Testis (tissue), 3 donors: Measurements from ENCODE around the gene DDX49. TPM values are rescaled to one million over a fixed set of nuclear protein-coding genes. Genes with fewer than 3 reads are reported as not detected.
"Not testable (repeated sequence)": the region's sequence is repeated elsewhere in the genome, so short reads cannot be mapped to it uniquely, and the experiment has no call there.

Experiments
- DNase-seq: peaks from one replicate; pipeline ENCODE4 v3.0.0-alpha.2; 2019
- H3K27ac ChIP-seq, 2 donors: fragments of 200-600 bp; sonication (generic); one replicate each; pipeline ENCODE4 v1.5.1; 2019
- H3K27me3 ChIP-seq: fragments of 200-600 bp; sonication (generic); one replicate; pipeline ENCODE4 v1.5.1; 2019
- H3K36me3 ChIP-seq: fragments of 200-600 bp; sonication (generic); one replicate; pipeline ENCODE4 v1.5.1; 2017; ENCODE audit warnings: low read depth; ENCODE audit errors: missing control alignments
- H3K4me1 ChIP-seq: fragments of 200-600 bp; sonication (generic); one replicate; pipeline ENCODE4 v1.5.1; 2019
- H3K4me3 ChIP-seq, 2 donors: fragments of 200-600 bp; sonication (generic); one replicate each; pipeline ENCODE4 v1.5.1; 2017 to 2019
- H3K9me3 ChIP-seq: fragments of 200-600 bp; sonication (generic); one replicate; pipeline ENCODE4 v1.5.1; 2017
- CTCF ChIP-seq, 3 experiments: fragments of 450-650 bp in 2 of 3; fragments of 200-600 bp in 1 of 3; sonication (generic) in 1 of 3; IDR thresholded peaks; one replicate each; pipeline ENCODE4 v1.5.1; 2016 to 2019; ENCODE audit warnings: antibody characterized with exemption in 3 of 3, mild to moderate bottlenecking in 2 of 3, moderate library complexity in 1 of 3
- POLR2A ChIP-seq: fragments of 450-650 bp; IDR thresholded peaks from one replicate; pipeline ENCODE4 v1.6.1; 2017; ENCODE audit warnings: antibody characterized with exemption, mild to moderate bottlenecking, moderate library complexity
- WGBS, 2 donors: methylation state at CpG; one replicate each; pipeline ENCODE4 v1.1.5; 2018; 5-methylcytosine and 5-hydroxymethylcytosine counted together
- intact Hi-C: fragments of 100-400 bp; cut with DNase I; formaldehyde crosslinking; loops from one replicate; pipeline ENCODE4 v1.15.1; 2023; ENCODE audit warnings: low total_unique reads
- polyA plus RNA-seq: library from polyadenylated mRNA; stranded (reverse); fragments of 350-450 nt; fragmentation: Illumina TruSeq; extraction: RNeasy Lipid Tissue Mini Kit (QIAGEN cat#74804); gene quantifications from one replicate; pipeline ENCODE4 v1.2.3, GENCODE V29; 2014; ENCODE audit warnings: low read depth, low replicate concordance; ENCODE audit not compliant: insufficient read depth
- total RNA-seq, 2 donors: library from RNA; depleted of rRNA; stranded (reverse); fragments of >200 nt; gene quantifications; one replicate each; pipeline ENCODE4 v1.2.3, GENCODE V29; 2016

Gene DDX49
- total and polyA plus RNA-seq, 3 donors from 2014 or later: 65.6 to 95.6 (median 84.8) TPM

DNA sequence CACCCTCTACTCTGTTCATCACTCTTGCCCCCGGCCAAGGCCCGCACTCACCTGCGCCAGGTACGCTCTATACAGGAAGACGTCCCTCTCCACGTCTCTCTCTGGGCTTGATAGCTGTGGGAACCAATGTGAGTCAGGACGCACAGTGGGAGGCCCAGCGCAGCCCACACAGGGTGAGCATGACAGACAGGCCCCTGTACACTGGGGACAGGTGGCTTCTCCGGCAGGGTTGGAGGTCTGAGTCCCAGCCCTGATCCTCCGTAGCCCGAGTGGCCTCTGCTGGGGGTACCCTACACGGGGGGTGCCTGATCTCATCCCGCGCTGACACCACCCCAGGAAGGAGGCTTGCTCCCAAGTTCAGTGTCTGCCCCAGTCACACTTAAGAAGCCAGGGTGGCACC, 6.6 kb upstream of the DDX49 start:
- H3K27ac ChIP-seq: no peak overlapping the region
- H3K9me3 ChIP-seq: no peaks in the 10 kb centered on the region
- H3K4me1 ChIP-seq: peaks cover 14% of the 10 kb centered on the region
- TF ChIP-seq POLR2A (no peak), CTCF (IDR thresholded peaks at IDR 0.05) (no peak)
- no peaks in the 10 kb centered on the region for H3K36me3 ChIP-seq
- intact Hi-C loops: no loop called here
- no peaks in the 10 kb centered on the region for H3K27me3 ChIP-seq
- H3K4me3 ChIP-seq: no peak overlapping the region
- 90 to 92% methylated on average over 6 to 14 of the region's 14 CpGs for WGBS, 2 donors
- no peak for DNase-seq

DNA sequence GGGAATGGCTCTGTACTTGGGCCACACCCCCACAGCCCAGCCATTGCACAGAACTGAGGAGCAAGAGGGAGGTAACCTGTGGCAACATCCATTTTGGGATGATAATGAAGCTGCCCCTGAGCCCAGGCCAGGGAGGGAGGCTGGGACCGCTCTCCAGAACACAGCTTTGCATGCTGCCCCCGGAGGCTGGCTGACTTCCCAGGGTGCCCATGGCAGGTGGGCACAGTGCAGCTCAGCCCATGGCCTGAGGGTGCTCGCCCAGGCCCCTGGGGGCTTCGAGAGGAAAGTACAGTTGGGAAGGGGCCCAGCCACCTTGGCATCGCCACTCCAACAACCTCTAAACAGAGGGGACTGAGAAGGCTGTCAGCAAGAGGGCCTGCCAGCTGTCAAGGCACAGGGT, 6.0 kb upstream of the DDX49 start:
- intact Hi-C loops: no loop called here
- H3K27ac ChIP-seq: no peak overlapping the region
- TF ChIP-seq POLR2A (no peak), CTCF (IDR thresholded peaks at IDR 0.05) (no peak)
- peaks cover 17% of the 10 kb centered on the region for H3K4me1 ChIP-seq
- H3K27me3 ChIP-seq: no peaks in the 10 kb centered on the region
- no peaks in the 10 kb centered on the region for H3K9me3 ChIP-seq
- 61 to 80% methylated on average over 2 to 5 of the region's 5 CpGs for WGBS, 2 donors
- H3K36me3 ChIP-seq: no peaks in the 10 kb centered on the region
- no peak overlapping the region for H3K4me3 ChIP-seq
- no peak for DNase-seq

GRCh38 chr19:18915639-18916038, 3.9 kb upstream of the DDX49 start:
- H3K27ac ChIP-seq: peak overlapping the region in 1 of 2 donors; percentile 50
- intact Hi-C loops: no loop called here
- H3K4me1 ChIP-seq: peaks cover 20% of the 10 kb centered on the region
- TF ChIP-seq POLR2A (no peak), CTCF (IDR thresholded peaks at IDR 0.05) (peak; percentile 33 to 40 (median 34))
- H3K9me3 ChIP-seq: no peaks in the 10 kb centered on the region
- no peak overlapping the region for H3K4me3 ChIP-seq
- peak; percentile 82 for DNase-seq
- WGBS, 2 donors: 45 to 83% methylated on average over 1 to 5 of the region's 5 CpGs
- no peaks in the 10 kb centered on the region for H3K36me3 ChIP-seq
- H3K27me3 ChIP-seq: no peaks in the 10 kb centered on the region

- Histone ChIP-seq H3K4me1 (peaks cover 20% of the 10 kb centered on the region), H3K4me3 (peak overlapping the region in 1 of 2 donors; percentile 82)
- H3K27me3 ChIP-seq, DNase-seq, intact Hi-C loops, H3K36me3 ChIP-seq, H3K27ac ChIP-seq, H3K9me3 ChIP-seq: not testable (repeated sequence)
- WGBS, 2 donors: 48 to 70% methylated on average over 9 of the region's 9 CpGs
Measured at GRCh38 chr19:18917593-18917992, 1.9 kb upstream of the DDX49 start.

GRCh38 chr19:18919900-18920214, 342 bp downstream of the DDX49 start:
- no peak overlapping the region for H3K27ac ChIP-seq
- peaks cover 20% of the 10 kb centered on the region for H3K4me1 ChIP-seq
- H3K9me3 ChIP-seq: no peaks in the 10 kb centered on the region
- 0 to 3% methylated on average over 15 of the region's 15 CpGs for WGBS, 2 donors
- no peaks in the 10 kb centered on the region for H3K36me3 ChIP-seq
- no peaks in the 10 kb centered on the region for H3K27me3 ChIP-seq
- intact Hi-C loops: no loop called here
- no peak for TF ChIP-seq POLR2A
- no peak for TF ChIP-seq CTCF (IDR thresholded peaks at IDR 0.05)
- DNase-seq: no peak
- peak overlapping the region; percentile 81 to 82 for H3K4me3 ChIP-seq
